SW 1271 (cell line): ENCODE data around the gene TBC1D1.
"Not testable (repeated sequence)": the region's sequence is repeated elsewhere in the genome, so short reads cannot be mapped to it uniquely, and the experiment has no call there.

ENCODE experiments used
- DNase-seq, 2 experiments: peaks; one replicate each; lab custom pipeline; 2025; lab: John Stamatoyannopoulos, UW

Gene TBC1D1

GRCh38 chr4:37891260-37892159 lies 626 bp downstream of the TBC1D1 start:
- peak in 1 of 2 experiments; percentile 43 for DNase-seq

- DNase-seq, result no peak
These were observed 1.8 kb downstream of the TBC1D1 start for GRCh38 chr4:37892641-37893040.

- DNase-seq, result no peak
These were observed 2.3 kb downstream of the TBC1D1 start for GRCh38 chr4:37893164-37893563.

- DNase-seq, result no peak
These were observed 4.4 kb downstream of the TBC1D1 start for GRCh38 chr4:37895271-37895670.

GRCh38 chr4:37896206-37896860 lies 5.4 kb downstream of the TBC1D1 start:
- no peak for DNase-seq

GRCh38 chr4:37902212-37902611 lies 11.3 kb downstream of the TBC1D1 start:
- DNase-seq, result no peak

GRCh38 chr4:37902738-37903693 lies 12.1 kb downstream of the TBC1D1 start:
- DNase-seq, result no peak

GRCh38 chr4:37903901-37904300 lies 13.0 kb downstream of the TBC1D1 start:
- no peak for DNase-seq

- no peak for DNase-seq
These were observed 13.9 kb downstream of the TBC1D1 start for GRCh38 chr4:37904824-37905223.

- DNase-seq, result no peak
These were observed 14.8 kb downstream of the TBC1D1 start for GRCh38 chr4:37905533-37906169.

- no peak for DNase-seq
These were observed 17.8 kb downstream of the TBC1D1 start for GRCh38 chr4:37908488-37909331.

GRCh38 chr4:37909332-37910090 lies 18.6 kb downstream of the TBC1D1 start:
- DNase-seq, result no peak

GRCh38 chr4:37910091-37910486 lies 19.2 kb downstream of the TBC1D1 start:
- DNase-seq, result no peak

- no peak for DNase-seq
These were observed 23.7 kb downstream of the TBC1D1 start for GRCh38 chr4:37914539-37914938.

- DNase-seq, result no peak
These were observed 26.5 kb downstream of the TBC1D1 start for GRCh38 chr4:37917388-37917787.

- DNase-seq, result no peak
These were observed 27.8 kb downstream of the TBC1D1 start for GRCh38 chr4:37918653-37919052.

GRCh38 chr4:37922328-37922727 lies 31.4 kb downstream of the TBC1D1 start:
- no peak for DNase-seq

- not testable (repeated sequence) for DNase-seq
These were observed 32.2 kb downstream of the TBC1D1 start for GRCh38 chr4:37923089-37923488.

GRCh38 chr4:37924946-37925345 lies 34.1 kb downstream of the TBC1D1 start:
- DNase-seq, result no peak

- DNase-seq, result no peak
These were observed 36.5 kb downstream of the TBC1D1 start for GRCh38 chr4:37927434-37927833.
